Measurements from ENCODE around the gene BAHD1.

DNA sequence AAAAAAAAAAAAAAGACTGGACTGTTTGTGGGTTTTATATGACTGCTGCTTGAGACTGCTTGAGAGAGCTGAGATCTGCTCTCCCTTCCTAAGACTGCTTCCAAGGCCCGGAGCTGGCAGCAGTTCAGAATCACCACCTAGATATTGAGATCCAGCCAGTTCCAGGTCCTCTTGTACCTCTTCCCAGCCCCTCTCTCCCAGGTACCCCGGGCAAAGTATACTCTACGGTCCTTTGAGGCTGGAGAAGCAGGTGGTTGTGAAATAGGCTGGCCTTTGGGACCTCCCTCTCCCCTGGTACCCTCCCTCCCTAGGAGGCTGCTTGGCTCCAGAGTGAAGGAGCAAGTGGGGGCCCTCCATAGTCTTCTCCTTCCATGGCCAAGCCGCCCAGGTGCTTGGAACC lies 12.6 kb upstream of the BAHD1 start:
- TF ChIP-seq, protein P1, sequence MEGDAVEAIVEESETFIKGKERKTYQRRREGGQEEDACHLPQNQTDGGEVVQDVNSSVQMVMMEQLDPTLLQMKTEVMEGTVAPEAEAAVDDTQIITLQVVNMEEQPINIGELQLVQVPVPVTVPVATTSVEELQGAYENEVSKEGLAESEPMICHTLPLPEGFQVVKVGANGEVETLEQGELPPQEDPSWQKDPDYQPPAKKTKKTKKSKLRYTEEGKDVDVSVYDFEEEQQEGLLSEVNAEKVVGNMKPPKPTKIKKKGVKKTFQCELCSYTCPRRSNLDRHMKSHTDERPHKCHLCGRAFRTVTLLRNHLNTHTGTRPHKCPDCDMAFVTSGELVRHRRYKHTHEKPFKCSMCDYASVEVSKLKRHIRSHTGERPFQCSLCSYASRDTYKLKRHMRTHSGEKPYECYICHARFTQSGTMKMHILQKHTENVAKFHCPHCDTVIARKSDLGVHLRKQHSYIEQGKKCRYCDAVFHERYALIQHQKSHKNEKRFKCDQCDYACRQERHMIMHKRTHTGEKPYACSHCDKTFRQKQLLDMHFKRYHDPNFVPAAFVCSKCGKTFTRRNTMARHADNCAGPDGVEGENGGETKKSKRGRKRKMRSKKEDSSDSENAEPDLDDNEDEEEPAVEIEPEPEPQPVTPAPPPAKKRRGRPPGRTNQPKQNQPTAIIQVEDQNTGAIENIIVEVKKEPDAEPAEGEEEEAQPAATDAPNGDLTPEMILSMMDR (IDR thresholded peaks at IDR 0.05) = no peak
- no peak for TF ChIP-seq NFIC (IDR thresholded peaks at IDR 0.05; ENCODE audit: borderline replicate concordance)
- TF ChIP-seq POLR2AphosphoS5 (IDR thresholded peaks at IDR 0.05; ENCODE audit: low read depth, low read length) = no peak
- TF ChIP-seq TEAD4 (IDR thresholded peaks at IDR 0.05; ENCODE audit: borderline replicate concordance, insufficient read depth) = no peak
- TF ChIP-seq, protein P2, sequence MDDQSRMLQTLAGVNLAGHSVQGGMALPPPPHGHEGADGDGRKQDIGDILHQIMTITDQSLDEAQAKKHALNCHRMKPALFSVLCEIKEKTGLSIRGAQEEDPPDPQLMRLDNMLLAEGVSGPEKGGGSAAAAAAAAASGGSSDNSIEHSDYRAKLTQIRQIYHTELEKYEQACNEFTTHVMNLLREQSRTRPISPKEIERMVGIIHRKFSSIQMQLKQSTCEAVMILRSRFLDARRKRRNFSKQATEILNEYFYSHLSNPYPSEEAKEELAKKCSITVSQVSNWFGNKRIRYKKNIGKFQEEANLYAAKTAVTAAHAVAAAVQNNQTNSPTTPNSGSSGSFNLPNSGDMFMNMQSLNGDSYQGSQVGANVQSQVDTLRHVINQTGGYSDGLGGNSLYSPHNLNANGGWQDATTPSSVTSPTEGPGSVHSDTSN (IDR thresholded peaks at IDR 0.05) = no peak
- TF ChIP-seq, protein P3, sequence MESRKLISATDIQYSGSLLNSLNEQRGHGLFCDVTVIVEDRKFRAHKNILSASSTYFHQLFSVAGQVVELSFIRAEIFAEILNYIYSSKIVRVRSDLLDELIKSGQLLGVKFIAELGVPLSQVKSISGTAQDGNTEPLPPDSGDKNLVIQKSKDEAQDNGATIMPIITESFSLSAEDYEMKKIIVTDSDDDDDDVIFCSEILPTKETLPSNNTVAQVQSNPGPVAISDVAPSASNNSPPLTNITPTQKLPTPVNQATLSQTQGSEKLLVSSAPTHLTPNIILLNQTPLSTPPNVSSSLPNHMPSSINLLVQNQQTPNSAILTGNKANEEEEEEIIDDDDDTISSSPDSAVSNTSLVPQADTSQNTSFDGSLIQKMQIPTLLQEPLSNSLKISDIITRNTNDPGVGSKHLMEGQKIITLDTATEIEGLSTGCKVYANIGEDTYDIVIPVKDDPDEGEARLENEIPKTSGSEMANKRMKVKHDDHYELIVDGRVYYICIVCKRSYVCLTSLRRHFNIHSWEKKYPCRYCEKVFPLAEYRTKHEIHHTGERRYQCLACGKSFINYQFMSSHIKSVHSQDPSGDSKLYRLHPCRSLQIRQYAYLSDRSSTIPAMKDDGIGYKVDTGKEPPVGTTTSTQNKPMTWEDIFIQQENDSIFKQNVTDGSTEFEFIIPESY (IDR thresholded peaks at IDR 0.05; ENCODE audit: borderline replicate concordance, low read depth) = no peak
- TF ChIP-seq CHD2 (IDR thresholded peaks at IDR 0.05; ENCODE audit: low read length, partially characterized antibody) = no peak
- TF ChIP-seq SMC3 (IDR thresholded peaks at IDR 0.05; ENCODE audit: low read depth, low read length) = no peak
- TF ChIP-seq EZH2phosphoT487 (IDR thresholded peaks at IDR 0.05; ENCODE audit: borderline replicate concordance, low read depth) = no peak
- TF ChIP-seq, protein P4, sequence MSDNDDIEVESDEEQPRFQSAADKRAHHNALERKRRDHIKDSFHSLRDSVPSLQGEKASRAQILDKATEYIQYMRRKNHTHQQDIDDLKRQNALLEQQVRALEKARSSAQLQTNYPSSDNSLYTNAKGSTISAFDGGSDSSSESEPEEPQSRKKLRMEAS (IDR thresholded peaks at IDR 0.05; ENCODE audit: low read depth) = no peak
- no peak for TF ChIP-seq FOXJ3 (CRISPR knock-in tag; IDR thresholded peaks at IDR 0.05)
- no peak for TF ChIP-seq YY1 (IDR thresholded peaks at IDR 0.05; ENCODE audit: low read depth)
